D721Med (cell line): Measurements from ENCODE around the gene PLCB1.

Source experiments
- DNase-seq: peaks from one replicate; pipeline ENCODE4 v3.0.0; 2011; ENCODE audit warnings: low spot score; ENCODE audit not compliant: insufficient read length
- FAIRE-seq: peaks from 2 replicates; lab custom pipeline; 2011; peaks lifted over from hg19 to GRCh38; lab: Jason Lieb, UNC
- TF ChIP-seq, protein P1 (sequence below): IDR thresholded peaks from 2 replicates; pipeline ENCODE4 v1.5.1; 2012; ENCODE audit warnings: mild to moderate bottlenecking, control low read depth; ENCODE audit not compliant: insufficient read depth; ENCODE audit errors: missing control alignments

The PLCB1 gene

DNA sequence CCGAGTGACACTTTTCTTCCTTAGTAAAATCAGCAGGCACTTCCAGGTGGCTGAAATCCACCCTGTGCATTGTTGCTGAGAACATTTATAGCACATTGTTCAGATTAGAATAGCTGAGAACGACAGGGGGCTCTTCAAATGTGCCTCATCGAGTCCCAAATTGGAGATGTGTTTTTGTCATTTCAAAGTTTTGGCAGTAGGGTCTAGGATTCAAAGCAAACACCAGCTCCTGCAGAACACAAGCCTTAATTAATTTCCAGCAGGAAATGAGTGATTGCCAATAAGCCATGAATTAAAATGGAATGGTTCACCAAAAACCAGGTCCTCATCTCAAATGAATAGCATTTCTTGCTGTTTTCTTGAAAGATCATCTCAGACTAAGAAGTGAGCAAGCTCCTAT, 171.6 kb downstream of the PLCB1 start:
- TF ChIP-seq, protein P1, sequence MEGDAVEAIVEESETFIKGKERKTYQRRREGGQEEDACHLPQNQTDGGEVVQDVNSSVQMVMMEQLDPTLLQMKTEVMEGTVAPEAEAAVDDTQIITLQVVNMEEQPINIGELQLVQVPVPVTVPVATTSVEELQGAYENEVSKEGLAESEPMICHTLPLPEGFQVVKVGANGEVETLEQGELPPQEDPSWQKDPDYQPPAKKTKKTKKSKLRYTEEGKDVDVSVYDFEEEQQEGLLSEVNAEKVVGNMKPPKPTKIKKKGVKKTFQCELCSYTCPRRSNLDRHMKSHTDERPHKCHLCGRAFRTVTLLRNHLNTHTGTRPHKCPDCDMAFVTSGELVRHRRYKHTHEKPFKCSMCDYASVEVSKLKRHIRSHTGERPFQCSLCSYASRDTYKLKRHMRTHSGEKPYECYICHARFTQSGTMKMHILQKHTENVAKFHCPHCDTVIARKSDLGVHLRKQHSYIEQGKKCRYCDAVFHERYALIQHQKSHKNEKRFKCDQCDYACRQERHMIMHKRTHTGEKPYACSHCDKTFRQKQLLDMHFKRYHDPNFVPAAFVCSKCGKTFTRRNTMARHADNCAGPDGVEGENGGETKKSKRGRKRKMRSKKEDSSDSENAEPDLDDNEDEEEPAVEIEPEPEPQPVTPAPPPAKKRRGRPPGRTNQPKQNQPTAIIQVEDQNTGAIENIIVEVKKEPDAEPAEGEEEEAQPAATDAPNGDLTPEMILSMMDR: no peak

DNA sequence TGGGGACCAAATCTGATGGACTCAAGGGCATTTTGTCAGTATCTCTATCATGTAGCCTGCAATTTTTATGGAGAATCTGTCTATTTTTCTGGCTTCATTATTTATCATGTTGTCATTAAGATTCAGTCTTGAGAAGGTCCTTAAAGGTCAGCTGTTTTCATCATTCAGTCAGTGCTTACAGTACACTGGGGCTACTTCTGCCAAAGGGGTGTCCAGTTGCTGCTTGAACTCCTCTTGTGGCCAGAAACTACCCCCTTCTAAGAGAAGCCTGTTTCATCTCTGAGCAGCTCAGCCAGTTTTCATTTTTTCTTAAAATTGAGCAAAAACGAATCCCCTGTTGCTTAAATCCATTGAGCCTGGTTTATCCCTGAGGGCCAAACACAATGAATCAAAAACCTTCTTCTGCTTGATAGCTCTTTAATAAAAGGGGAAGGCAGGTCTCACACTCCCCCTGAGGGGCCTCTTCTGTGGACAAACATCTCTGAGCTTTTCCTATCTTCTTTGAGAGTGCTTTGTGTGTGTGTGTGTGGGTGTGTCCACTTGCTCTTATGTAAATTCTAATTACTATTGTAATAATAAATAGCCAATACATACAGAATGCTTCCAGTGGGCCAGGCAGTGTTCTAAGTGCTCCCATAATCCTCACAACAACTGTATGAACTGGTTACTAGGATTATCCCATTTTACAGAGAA, 172.2 kb downstream of the PLCB1 start:
- DNase-seq: no peak
- TF ChIP-seq, protein P1: no peak
- no peak for FAIRE-seq

More for the DNA sequence above, 171.6 kb downstream of the PLCB1 start:
- no peak for FAIRE-seq
- no peak for DNase-seq

- no peak for DNase-seq
- TF ChIP-seq, protein P1: peak; percentile 65
- FAIRE-seq: no peak
These were observed 173.4 kb downstream of the PLCB1 start for GRCh38 chr20:8305449-8305978.

DNA sequence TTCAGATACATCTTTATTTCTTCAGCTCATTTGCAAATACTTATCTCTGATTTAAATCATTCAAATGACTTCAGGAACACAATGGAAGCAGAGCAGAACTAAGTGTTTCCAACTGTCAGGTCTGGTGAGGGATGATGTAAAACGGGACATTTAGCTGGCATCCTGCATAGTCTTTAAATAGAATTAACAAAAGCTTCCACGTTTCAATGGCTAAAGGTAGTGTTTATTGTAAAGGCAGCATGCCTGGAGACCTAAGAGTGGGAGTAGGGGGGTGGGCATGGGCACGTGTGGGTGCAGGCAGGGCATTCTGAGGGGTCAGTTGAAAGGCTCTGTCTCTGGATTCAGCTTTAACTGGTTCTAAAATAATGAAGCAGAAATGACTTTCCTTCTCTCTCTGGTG, 174.9 kb downstream of the PLCB1 start:
- DNase-seq: no peak
- FAIRE-seq: no peak
- TF ChIP-seq, protein P1: no peak

GRCh38 chr20:8309634-8310033, 177.6 kb downstream of the PLCB1 start:
- FAIRE-seq (no peak), DNase-seq (no peak)
- TF ChIP-seq, protein P1: no peak

GRCh38 chr20:8310618-8311017, 178.6 kb downstream of the PLCB1 start:
- FAIRE-seq: no peak
- DNase-seq: no peak
- TF ChIP-seq, protein P1: no peak

- FAIRE-seq (no peak), DNase-seq (no peak)
- TF ChIP-seq, protein P1: no peak
These were observed 181.0 kb downstream of the PLCB1 start for GRCh38 chr20:8313073-8313472.
